Inferior parietal cortex (tissue), 1 donor: ENCODE results near the gene AKT1.

Source experiments
- DNase-seq: peaks from one replicate; pipeline ENCODE4 v3.0.0-alpha.2; 2016; ENCODE audit errors: extremely low spot score

The AKT1 gene

GRCh38 chr14:104772707-104773504, 22.6 kb downstream of the AKT1 start:
- no peak for DNase-seq

GRCh38 chr14:104771918-104772706, 23.4 kb downstream of the AKT1 start:
- DNase-seq: no peak

GRCh38 chr14:104771374-104771773, 24.2 kb downstream of the AKT1 start:
- DNase-seq: no peak

- DNase-seq: no peak
These were observed 24.7 kb downstream of the AKT1 start for GRCh38 chr14:104770851-104771272.

GRCh38 chr14:104770072-104770579, 25.4 kb downstream of the AKT1 start:
- no peak for DNase-seq

GRCh38 chr14:104769324-104770071, 26.1 kb downstream of the AKT1 start:
- DNase-seq: no peak

GRCh38 chr14:104768437-104769323, 26.9 kb downstream of the AKT1 start:
- peak; percentile 86 for DNase-seq

GRCh38 chr14:104767634-104767918, 28.0 kb downstream of the AKT1 start:
- no peak for DNase-seq

GRCh38 chr14:104766863-104767633, 28.5 kb downstream of the AKT1 start:
- no peak for DNase-seq

- DNase-seq: no peak
These were observed 29.2 kb downstream of the AKT1 start for GRCh38 chr14:104766256-104766862.

GRCh38 chr14:104765517-104765916, 30.0 kb downstream of the AKT1 start:
- no peak for DNase-seq

- DNase-seq: no peak
These were observed 36.3 kb downstream of the AKT1 start for GRCh38 chr14:104758981-104759969.

- DNase-seq: no peak
These were observed 37.7 kb downstream of the AKT1 start for GRCh38 chr14:104757681-104758392.

- DNase-seq: no peak
These were observed 38.3 kb downstream of the AKT1 start for GRCh38 chr14:104757238-104757585.

- no peak for DNase-seq
These were observed 38.9 kb downstream of the AKT1 start for GRCh38 chr14:104756477-104757237.

- DNase-seq: no peak
These were observed 39.9 kb downstream of the AKT1 start for GRCh38 chr14:104755621-104756020.

GRCh38 chr14:104754213-104754851, 41.2 kb downstream of the AKT1 start:
- DNase-seq: no peak
